Osteoblast (primary cell): ENCODE data around the gene CACNA2D3. TPM values are rescaled to one million over a fixed set of nuclear protein-coding genes. Genes with fewer than 3 reads are reported as not detected.

Experiments used
- DNase-seq: peaks from one replicate; pipeline ENCODE4 v3.0.0; 2011; ENCODE audit warnings: low spot score, mixed read lengths; ENCODE audit not compliant: insufficient read length; ENCODE audit errors: missing footprints
- H2AFZ ChIP-seq: 2 replicates; pipeline ENCODE4 v1.6.0; 2011; ENCODE audit warnings: mild to moderate bottlenecking, low read length
- H3K27ac ChIP-seq: 2 replicates; pipeline ENCODE4 v1.5.1; 2011; ENCODE audit warnings: mild to moderate bottlenecking, low read depth, low read length, moderate library complexity
- H3K27me3 ChIP-seq: 2 replicates; pipeline ENCODE4 v1.6.0; 2012; ENCODE audit warnings: mild to moderate bottlenecking, control low read depth, inconsistent platforms, low read length, moderate library complexity; ENCODE audit not compliant: insufficient read depth
- H3K36me3 ChIP-seq: 2 replicates; pipeline ENCODE4 v1.5.1; 2011; ENCODE audit warnings: mild to moderate bottlenecking, low read length, control low read depth, moderate library complexity; ENCODE audit not compliant: insufficient read depth
- H3K4me1 ChIP-seq: 2 replicates; pipeline ENCODE4 v1.5.1; 2011; ENCODE audit warnings: mild to moderate bottlenecking, low read length, control low read depth, moderate library complexity; ENCODE audit not compliant: insufficient read depth
- H3K4me2 ChIP-seq: 2 replicates; pipeline ENCODE4 v1.6.0; 2011; ENCODE audit warnings: mild to moderate bottlenecking, low read length; ENCODE audit not compliant: insufficient read depth
- H3K4me3 ChIP-seq: fragments of 200-600 bp; sonication (generic); 3 replicates; pipeline ENCODE4 v1.5.1; 2012; ENCODE audit warnings: mild to moderate bottlenecking, low read length, inconsistent platforms; ENCODE audit not compliant: insufficient read depth
- H3K79me2 ChIP-seq: 2 replicates; pipeline ENCODE4 v1.6.0; 2012; ENCODE audit warnings: mild to moderate bottlenecking, low read length, control low read depth, inconsistent platforms; ENCODE audit not compliant: insufficient read depth
- H3K9me3 ChIP-seq: 2 replicates; pipeline ENCODE4 v1.5.1; 2011; ENCODE audit warnings: low read depth, low read length, control low read depth
- H4K20me1 ChIP-seq: 2 replicates; pipeline ENCODE4 v1.6.0; 2012; ENCODE audit warnings: mild to moderate bottlenecking, low read length, control low read depth; ENCODE audit not compliant: insufficient read depth
- CTCF ChIP-seq: IDR thresholded peaks from 2 replicates; pipeline ENCODE4 v1.5.1; 2011; ENCODE audit warnings: mild to moderate bottlenecking, low read depth, low read length, moderate library complexity; ENCODE audit errors: extremely low read depth
- total RNA-seq: library from RNA; depleted of rRNA; stranded (reverse); fragments of >200 nt; gene quantifications from 2 replicates; pipeline ENCODE4 v1.2.3, GENCODE V29; 2012

Gene CACNA2D3
- total RNA-seq, 1 donor = 0.36 TPM

GRCh38 chr3:54303517-54304375 lies 181.4 kb downstream of the CACNA2D3 start:
- Histone ChIP-seq H3K9me3 (no peaks in the 10 kb centered on the region), H3K27me3 (no peaks in the 10 kb centered on the region), H3K27ac (no peak overlapping the region), H3K4me3 (no peak overlapping the region), H3K4me2 (no peak overlapping the region), H4K20me1 (no peaks in the 10 kb centered on the region), H2AFZ (no peak overlapping the region), H3K79me2 (no peaks in the 10 kb centered on the region), H3K4me1 (no peaks in the 10 kb centered on the region), H3K36me3 (no peaks in the 10 kb centered on the region)
- TF ChIP-seq CTCF = no peak
- no peak for DNase-seq

GRCh38 chr3:54304877-54305276 lies 182.5 kb downstream of the CACNA2D3 start:
- H3K4me2 ChIP-seq = no peak overlapping the region
- no peaks in the 10 kb centered on the region for H3K36me3 ChIP-seq
- no peak for TF ChIP-seq CTCF
- H3K27me3 ChIP-seq = no peaks in the 10 kb centered on the region
- no peak for DNase-seq
- no peaks in the 10 kb centered on the region for H3K9me3 ChIP-seq
- H4K20me1 ChIP-seq = no peaks in the 10 kb centered on the region
- H3K27ac ChIP-seq = no peak overlapping the region
- no peak overlapping the region for H3K4me3 ChIP-seq
- no peaks in the 10 kb centered on the region for H3K4me1 ChIP-seq
- no peak overlapping the region for H2AFZ ChIP-seq
- no peaks in the 10 kb centered on the region for H3K79me2 ChIP-seq

- no peaks in the 10 kb centered on the region for H3K4me1 ChIP-seq
- no peak overlapping the region for H3K27ac ChIP-seq
- DNase-seq = no peak
- H3K4me2 ChIP-seq = no peak overlapping the region
- no peaks in the 10 kb centered on the region for H4K20me1 ChIP-seq
- H3K36me3 ChIP-seq = no peaks in the 10 kb centered on the region
- no peaks in the 10 kb centered on the region for H3K9me3 ChIP-seq
- H3K79me2 ChIP-seq = no peaks in the 10 kb centered on the region
- H3K27me3 ChIP-seq = no peaks in the 10 kb centered on the region
- TF ChIP-seq CTCF = no peak
- H2AFZ ChIP-seq = no peak overlapping the region
- no peak overlapping the region for H3K4me3 ChIP-seq
Observed at GRCh38 chr3:54305409-54306099, 183.2 kb downstream of the CACNA2D3 start.

GRCh38 chr3:54307566-54308180 lies 185.3 kb downstream of the CACNA2D3 start:
- Histone ChIP-seq H3K9me3 (no peaks in the 10 kb centered on the region), H4K20me1 (no peaks in the 10 kb centered on the region), H3K4me1 (no peaks in the 10 kb centered on the region), H3K4me3 (no peak overlapping the region), H3K4me2 (no peak overlapping the region), H2AFZ (no peak overlapping the region), H3K27me3 (no peaks in the 10 kb centered on the region), H3K27ac (no peak overlapping the region), H3K36me3 (no peaks in the 10 kb centered on the region), H3K79me2 (no peaks in the 10 kb centered on the region)
- no peak for DNase-seq
- TF ChIP-seq CTCF = no peak
